ENCODE results near the gene MUS81.

DNA sequence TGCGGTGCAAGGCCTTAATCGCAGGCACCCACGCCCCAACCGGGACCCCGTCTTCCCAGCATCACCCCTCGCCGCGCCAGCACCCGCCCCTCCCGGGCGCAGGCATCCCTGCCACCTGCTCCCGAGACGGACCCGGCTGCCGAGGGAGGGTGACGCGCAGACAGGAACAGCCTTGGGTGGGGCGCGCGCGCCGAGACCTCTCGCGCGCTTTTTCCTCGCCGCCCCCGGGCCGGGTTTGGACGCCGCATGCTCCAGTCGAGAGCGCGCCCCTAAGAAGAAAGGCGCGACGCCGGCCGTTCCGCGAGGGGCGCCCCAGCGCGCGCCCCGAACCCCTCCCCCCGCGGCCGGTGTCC, 2.8 kb upstream of the MUS81 start:
- TF ChIP-seq, protein P1, sequence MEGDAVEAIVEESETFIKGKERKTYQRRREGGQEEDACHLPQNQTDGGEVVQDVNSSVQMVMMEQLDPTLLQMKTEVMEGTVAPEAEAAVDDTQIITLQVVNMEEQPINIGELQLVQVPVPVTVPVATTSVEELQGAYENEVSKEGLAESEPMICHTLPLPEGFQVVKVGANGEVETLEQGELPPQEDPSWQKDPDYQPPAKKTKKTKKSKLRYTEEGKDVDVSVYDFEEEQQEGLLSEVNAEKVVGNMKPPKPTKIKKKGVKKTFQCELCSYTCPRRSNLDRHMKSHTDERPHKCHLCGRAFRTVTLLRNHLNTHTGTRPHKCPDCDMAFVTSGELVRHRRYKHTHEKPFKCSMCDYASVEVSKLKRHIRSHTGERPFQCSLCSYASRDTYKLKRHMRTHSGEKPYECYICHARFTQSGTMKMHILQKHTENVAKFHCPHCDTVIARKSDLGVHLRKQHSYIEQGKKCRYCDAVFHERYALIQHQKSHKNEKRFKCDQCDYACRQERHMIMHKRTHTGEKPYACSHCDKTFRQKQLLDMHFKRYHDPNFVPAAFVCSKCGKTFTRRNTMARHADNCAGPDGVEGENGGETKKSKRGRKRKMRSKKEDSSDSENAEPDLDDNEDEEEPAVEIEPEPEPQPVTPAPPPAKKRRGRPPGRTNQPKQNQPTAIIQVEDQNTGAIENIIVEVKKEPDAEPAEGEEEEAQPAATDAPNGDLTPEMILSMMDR (IDR thresholded peaks at IDR 0.05; ENCODE audit: borderline replicate concordance, extremely low read depth, low read length, poor library complexity, severe bottlenecking), result no peak
- no peak for TF ChIP-seq EZH2 (IDR thresholded peaks at IDR 0.05; ENCODE audit: borderline replicate concordance, low read depth, low read length, severe bottlenecking)
